Suprapubic skin (tissue), 4 donors: ENCODE results near the gene CDK2.

Experiments
- EP300 ChIP-seq: sonication (generic); formaldehyde crosslinking; IDR thresholded peaks from one replicate; pipeline ENCODE4 v1.6.1; 2017; ENCODE audit warnings: antibody characterized with exemption
- POLR2A ChIP-seq, 2 donors: fragments of 450-650 bp; IDR thresholded peaks; one replicate each; pipeline ENCODE4 v1.6.1; 2017; ENCODE audit warnings: antibody characterized with exemption in 2 of 2, mild to moderate bottlenecking in 2 of 2, moderate library complexity in 2 of 2
- POLR2AphosphoS5 ChIP-seq, 3 donors: sonication (generic); formaldehyde crosslinking; IDR thresholded peaks; one replicate each; pipeline ENCODE4 v1.6.1; 2017; ENCODE audit warnings: antibody characterized with exemption in 3 of 3
- TF ChIP-seq, protein P1 (sequence below), 2 donors: fragments of 200-600 bp in 1 of 2; fragments of 450-650 bp in 1 of 2; sonication (generic) in 1 of 2; IDR thresholded peaks; one replicate each; pipeline ENCODE4 v1.5.1; 2016 to 2019; ENCODE audit warnings: antibody characterized with exemption in 2 of 2, mild to moderate bottlenecking in 1 of 2, moderate library complexity in 1 of 2

DNA sequence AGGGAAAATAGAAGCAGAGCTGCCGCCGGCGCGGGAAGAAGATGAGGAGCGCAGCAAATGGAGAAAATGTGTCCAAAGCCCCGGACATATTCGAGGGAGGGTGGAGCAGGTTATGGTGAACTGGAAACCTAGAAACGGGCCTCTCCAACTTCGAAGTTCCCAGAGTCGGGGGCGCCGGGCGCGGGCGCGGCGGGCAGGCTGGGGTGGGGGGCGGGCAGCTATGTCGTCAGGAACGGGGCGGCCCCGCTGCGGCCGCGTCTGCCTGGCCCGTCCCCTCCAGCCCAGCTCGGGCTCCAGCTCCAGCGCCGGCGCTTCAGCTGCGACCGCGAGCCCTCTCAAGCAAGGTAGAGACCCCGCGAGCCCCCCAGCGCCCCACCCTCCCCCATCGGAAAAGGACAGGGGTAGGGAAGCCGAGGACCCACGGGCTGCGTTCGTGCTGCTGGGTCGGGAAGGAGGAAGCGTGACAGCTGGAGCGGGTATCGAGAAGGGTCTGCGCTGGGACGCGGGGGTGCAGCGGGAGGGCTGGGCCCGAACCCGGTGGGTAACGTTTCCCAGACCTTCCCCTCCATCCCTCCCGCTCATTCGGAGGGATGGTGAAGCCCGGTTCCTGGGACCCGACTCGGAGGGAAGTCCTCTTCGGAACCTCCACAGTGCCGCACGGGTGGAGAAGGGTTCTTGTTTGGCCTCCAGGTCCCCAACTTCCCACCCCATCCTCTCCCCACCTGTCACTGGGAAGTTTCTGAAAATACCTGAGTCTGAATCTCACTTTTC, 34.7 kb upstream of the CDK2 start:
- TF ChIP-seq, protein P1, sequence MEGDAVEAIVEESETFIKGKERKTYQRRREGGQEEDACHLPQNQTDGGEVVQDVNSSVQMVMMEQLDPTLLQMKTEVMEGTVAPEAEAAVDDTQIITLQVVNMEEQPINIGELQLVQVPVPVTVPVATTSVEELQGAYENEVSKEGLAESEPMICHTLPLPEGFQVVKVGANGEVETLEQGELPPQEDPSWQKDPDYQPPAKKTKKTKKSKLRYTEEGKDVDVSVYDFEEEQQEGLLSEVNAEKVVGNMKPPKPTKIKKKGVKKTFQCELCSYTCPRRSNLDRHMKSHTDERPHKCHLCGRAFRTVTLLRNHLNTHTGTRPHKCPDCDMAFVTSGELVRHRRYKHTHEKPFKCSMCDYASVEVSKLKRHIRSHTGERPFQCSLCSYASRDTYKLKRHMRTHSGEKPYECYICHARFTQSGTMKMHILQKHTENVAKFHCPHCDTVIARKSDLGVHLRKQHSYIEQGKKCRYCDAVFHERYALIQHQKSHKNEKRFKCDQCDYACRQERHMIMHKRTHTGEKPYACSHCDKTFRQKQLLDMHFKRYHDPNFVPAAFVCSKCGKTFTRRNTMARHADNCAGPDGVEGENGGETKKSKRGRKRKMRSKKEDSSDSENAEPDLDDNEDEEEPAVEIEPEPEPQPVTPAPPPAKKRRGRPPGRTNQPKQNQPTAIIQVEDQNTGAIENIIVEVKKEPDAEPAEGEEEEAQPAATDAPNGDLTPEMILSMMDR (IDR thresholded peaks at IDR 0.05): peak in 1 of 2 donors; percentile 7
- no peak for TF ChIP-seq EP300
- TF ChIP-seq POLR2AphosphoS5 (IDR thresholded peaks at IDR 0.05): no peak
- TF ChIP-seq POLR2A (IDR thresholded peaks at IDR 0.05): no peak
